ENCODE measurements around the gene CPLX3.

- TF ChIP-seq, protein P1, sequence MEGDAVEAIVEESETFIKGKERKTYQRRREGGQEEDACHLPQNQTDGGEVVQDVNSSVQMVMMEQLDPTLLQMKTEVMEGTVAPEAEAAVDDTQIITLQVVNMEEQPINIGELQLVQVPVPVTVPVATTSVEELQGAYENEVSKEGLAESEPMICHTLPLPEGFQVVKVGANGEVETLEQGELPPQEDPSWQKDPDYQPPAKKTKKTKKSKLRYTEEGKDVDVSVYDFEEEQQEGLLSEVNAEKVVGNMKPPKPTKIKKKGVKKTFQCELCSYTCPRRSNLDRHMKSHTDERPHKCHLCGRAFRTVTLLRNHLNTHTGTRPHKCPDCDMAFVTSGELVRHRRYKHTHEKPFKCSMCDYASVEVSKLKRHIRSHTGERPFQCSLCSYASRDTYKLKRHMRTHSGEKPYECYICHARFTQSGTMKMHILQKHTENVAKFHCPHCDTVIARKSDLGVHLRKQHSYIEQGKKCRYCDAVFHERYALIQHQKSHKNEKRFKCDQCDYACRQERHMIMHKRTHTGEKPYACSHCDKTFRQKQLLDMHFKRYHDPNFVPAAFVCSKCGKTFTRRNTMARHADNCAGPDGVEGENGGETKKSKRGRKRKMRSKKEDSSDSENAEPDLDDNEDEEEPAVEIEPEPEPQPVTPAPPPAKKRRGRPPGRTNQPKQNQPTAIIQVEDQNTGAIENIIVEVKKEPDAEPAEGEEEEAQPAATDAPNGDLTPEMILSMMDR (IDR thresholded peaks at IDR 0.05; ENCODE audit: low read length): peak; percentile 48
- no peak for TF ChIP-seq EZH2 (IDR thresholded peaks at IDR 0.05; ENCODE audit: borderline replicate concordance, low read length)
Measured at GRCh38 chr15:74784426-74785193, 41.8 kb upstream of the CPLX3 start.

All from OCI-LY1 (cell line).